Activated T-cell treated with anti-CD3 and anti-CD28 coated beads for 4 hours (primary cell): ENCODE data around the gene ELK3.

Experiments
- DNase-seq: peaks from one replicate; pipeline ENCODE4 v3.0.0-alpha.2; 2020

Gene ELK3

DNA sequence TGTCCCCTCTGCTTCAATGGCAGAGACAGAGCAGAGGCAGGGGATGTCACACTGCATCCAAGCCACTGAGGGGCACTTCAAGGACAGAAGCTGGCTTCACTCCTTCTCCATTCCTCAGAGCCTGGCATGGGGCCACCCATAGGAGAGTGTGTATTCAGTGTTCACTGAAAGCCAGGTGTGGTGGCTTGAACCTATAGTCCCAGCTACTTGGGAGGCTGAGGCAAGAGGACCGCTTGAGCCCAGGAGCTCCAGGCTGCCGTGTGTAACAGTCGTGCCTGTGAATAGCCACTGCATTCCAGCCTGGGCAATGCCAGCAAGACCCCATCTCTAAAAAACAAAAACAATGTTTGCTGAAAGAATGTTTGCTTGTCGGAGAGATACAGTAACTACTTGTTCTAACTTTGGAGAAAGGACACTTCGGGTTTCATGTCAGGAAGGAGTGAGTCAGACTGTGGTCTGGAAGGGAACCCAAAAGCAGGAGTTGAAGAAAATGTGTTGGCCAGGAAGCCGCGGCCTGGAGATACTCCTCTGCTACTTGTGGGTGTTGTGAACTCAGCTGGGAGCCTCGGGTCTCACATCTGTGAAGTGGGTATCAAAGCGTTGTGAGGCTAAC is 43.4 kb downstream of the ELK3 start:
- DNase-seq, result peak; percentile 27

GRCh38 chr12:96238336-96239047 is 44.3 kb downstream of the ELK3 start:
- DNase-seq, result no peak

DNA sequence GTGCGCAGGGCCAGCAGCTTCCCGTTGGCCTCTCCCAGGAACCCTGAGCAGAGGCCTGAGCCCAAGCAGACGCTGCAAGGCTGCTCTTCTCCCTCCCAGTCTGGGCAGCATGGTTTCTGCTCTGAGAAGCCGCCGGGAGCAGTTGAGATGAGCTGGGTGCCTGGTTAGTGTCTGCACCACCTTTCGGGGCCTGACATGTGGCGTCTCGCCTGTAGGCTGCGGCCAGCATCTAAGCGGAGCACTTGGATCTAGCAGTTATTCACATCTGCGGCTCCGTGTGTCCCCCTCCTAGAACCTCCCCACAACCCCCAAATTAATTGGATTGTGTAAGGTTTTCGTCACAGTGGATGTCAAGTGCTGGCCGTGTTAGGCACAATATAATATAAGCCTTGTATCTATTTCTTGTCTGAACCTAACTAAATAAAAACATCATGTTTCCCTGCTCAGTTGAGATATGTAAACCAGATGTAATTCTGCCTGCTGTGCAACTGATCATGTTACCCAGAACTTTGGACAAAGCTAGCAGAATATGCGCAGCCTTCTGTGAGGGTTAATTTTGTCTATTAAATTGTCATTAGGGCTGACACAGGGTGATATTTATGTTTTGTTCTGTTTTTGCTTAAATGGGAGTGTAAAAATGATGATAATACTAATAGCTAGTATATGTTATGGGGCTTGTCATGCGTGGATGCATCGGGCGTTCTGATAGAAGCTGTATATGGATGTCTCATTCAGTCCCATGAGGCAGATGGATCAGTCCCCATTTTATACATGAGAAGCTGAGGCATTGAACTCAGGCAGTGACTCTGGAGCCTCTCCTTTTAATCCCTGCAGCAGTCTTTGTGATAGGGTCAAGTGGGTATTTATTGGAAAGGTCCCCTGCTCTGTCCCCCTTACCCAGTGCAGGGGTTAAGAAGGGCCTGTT is 45.8 kb downstream of the ELK3 start:
- no peak for DNase-seq

GRCh38 chr12:96240656-96241055 is 46.5 kb downstream of the ELK3 start:
- DNase-seq, result no peak

DNA sequence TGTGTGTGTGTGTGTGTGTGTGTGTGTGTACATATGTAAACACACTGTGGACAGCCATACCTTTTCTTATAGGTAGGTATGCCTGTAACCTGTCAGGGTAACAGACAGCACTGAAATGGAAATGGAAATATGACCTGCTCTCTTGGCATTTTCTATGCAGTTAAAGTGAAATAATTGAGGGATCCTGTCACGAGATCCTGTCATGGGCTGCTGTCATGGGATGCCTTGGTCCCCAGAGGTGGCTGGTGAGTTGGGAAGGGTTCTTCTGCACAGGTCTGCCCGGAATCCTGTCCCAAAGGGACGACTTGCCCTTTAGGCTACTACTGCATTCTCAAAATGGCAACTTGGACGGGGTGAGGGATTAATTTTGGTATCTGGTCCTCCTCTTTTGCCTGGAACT is 47.3 kb downstream of the ELK3 start:
- DNase-seq, result no peak

DNA sequence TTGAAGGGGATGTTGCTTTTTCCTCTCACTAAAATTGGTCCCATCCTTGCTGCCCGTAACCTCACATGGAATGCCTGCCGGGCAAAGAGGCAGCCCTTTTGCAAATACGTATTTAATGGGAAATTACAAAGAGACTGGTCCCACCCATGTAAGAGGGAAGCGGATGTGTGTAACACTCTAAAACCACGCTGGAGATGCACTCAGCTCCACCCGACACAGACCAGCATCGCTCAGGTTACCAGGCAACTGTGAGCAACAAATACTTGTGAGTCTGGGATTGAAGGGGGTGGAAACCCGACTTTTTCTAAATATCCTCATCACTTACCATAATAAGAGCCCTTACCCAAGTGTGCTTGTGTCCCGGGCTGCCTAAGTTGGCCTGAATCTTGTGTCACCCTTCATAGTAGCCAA is 47.7 kb downstream of the ELK3 start:
- peak; percentile 34 for DNase-seq

DNA sequence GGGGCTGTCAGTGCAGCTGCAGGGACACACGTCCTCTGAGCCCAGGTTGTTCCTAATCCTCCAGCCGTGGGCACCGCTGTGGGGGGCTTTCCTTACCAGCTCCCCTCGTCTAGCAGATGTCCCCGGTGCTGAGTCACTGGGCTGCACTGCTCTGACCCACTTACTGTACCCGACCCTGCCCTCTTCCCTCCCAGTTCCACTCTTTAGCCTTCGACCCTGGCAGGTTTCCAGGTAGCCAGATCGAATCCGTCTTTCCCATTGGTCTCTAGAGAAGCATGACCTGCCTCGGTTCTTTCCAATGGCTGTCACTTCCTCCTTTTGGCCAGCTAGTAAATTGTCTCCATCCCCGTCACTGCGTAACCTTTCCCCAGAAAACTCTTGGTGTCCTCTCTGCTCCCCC is 48.4 kb downstream of the ELK3 start:
- DNase-seq, result no peak

DNA sequence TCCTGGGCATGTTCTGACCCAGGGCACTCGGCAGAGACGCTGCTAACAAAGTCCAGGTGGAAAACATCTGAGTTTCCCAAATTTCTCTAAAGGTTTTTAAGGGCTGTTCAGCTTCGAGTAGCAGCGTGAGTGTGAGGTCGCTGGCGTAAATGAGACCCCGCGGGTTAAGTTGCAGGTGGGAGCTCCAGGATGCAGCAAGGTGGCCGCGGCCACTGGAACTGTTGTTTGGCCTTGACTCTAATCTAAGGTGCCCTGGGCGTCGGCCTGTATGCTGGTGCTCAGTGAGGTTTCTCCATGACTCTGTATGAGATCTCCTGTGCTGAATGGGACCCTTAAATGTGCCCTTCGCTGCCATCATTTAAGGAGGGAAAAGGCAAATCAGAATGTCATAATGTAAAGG is 50.7 kb downstream of the ELK3 start:
- no peak for DNase-seq

DNA sequence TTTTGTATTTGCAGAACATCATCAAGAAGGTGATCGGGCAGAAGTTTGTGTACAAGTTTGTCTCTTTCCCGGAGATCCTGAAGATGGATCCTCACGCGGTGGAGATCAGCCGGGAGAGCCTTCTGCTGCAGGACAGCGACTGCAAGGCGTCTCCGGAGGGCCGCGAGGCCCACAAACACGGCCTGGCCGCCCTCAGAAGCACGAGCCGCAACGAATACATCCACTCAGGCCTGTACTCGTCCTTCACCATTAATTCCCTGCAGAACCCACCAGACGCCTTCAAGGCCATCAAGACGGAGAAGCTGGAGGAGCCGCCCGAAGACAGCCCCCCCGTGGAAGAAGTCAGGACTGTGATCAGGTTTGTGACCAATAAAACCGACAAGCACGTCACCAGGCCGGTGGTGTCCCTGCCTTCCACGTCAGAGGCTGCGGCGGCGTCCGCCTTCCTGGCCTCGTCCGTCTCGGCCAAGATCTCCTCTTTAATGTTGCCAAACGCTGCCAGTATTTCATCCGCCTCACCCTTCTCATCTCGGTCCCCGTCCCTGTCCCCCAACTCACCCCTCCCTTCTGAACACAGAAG is 52.8 kb downstream of the ELK3 start:
- no peak for DNase-seq

DNA sequence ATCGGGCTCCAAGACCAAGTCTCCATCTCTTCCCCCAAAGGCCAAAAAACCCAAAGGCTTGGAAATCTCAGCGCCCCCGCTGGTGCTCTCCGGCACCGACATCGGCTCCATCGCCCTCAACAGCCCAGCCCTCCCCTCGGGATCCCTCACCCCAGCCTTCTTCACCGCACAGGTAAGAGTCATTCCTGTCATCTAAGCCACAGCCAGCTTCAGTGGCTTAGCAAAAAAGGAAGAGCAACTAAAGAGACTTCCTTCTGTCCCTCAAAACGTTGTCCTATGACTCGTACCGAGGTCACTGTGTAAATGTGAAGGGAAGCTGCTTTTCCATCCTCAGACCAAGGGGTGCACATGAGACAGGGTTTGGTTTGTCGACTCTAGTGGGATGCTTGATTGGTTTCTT is 53.4 kb downstream of the ELK3 start:
- no peak for DNase-seq

- no peak for DNase-seq
Observed at GRCh38 chr12:96248136-96248931, 54.2 kb downstream of the ELK3 start.

- DNase-seq, result no peak
Observed at GRCh38 chr12:96249196-96250118, 55.3 kb downstream of the ELK3 start.

GRCh38 chr12:96250119-96250685 is 56.0 kb downstream of the ELK3 start:
- no peak for DNase-seq

GRCh38 chr12:96255077-96255476 is 60.9 kb downstream of the ELK3 start:
- DNase-seq, result no peak

- DNase-seq, result no peak
Observed at GRCh38 chr12:96256672-96257361, 62.6 kb downstream of the ELK3 start.

DNA sequence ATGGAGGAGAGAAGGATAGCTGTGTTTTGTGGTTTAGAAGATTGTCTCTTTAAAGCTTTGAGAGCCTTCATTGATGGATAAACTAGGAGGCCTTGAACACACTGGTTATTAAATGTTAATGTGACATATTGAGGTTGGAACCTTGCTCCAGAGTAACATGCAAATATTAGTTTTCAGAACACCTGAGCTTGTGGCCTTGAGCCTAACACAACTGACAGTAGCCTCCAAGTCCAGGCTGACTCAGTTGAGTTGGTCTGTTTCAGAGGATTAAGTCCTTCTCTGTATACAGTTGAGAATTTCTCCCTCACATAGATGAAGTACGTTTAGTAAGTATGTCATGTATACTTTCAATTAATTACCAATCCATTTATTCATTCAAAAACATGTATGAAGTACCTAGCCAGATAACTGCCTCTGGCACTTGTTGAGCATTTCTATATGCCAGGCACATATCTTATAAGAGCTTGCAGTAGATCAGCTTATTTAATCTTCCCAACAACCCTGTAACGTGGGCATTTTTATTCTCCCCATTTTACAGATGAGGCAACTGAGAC is 63.5 kb downstream of the ELK3 start:
- no peak for DNase-seq

DNA sequence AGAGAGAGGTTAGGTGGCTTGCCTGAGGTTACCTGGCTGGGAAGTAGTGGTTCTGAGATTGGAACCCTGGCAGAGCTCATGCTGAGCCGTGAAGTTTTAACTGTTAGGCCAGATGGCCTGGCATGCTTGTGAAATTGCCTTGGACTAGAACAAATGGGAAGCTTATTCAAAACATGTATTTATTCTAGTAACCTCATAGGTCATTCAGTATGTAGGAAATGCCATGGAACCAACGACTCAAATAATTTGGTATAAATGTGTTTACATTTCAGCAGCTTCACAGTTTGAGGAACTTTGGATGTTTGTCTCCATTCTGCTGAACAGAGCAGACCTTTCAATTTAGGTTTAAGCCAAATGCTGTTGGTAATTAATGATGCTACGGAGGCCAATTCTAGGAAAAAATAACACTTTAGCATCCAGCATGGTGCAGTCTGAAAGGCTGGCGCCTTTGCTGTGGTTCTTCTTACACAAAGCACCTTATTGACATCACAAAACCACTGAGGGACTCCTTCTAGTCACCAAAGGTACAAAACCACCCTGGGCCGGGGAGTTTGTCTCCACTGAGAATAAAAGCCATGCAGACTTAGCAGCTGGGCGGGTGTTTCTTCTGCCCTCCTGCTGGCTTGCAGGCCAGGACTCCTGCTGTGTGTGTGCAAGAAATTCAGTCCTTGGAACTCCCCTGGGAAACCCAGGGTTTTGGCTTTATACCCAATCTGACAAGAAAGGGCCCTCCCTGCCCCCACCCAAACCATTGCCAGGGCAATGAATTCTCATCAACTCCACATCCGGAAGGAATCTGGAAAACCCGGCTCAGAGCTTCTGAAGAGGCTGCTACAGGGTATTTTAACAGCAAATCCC is 64.2 kb downstream of the ELK3 start:
- no peak for DNase-seq

GRCh38 chr12:96260231-96260630 is 66.1 kb downstream of the ELK3 start:
- DNase-seq, result no peak

- no peak for DNase-seq
Observed at GRCh38 chr12:96260644-96261043, 66.5 kb downstream of the ELK3 start.
